GM12878 (cell line): ENCODE results near the gene PEX6. TPM values are rescaled to one million over a fixed set of nuclear protein-coding genes. Genes with fewer than 3 reads are reported as not detected.

ENCODE experiments used
- BCL3 ChIP-seq: IDR thresholded peaks from 2 replicates; pipeline ENCODE4 v1.6.1; 2011; ENCODE audit warnings: borderline replicate concordance, low read depth, mild to moderate bottlenecking, moderate library complexity, low read length; ENCODE audit not compliant: insufficient read depth, poor library complexity, severe bottlenecking
- DPF2 ChIP-seq: fragments of 450-650 bp; IDR thresholded peaks from 2 replicates; pipeline ENCODE4 v1.6.1; 2017; ENCODE audit warnings: mild to moderate bottlenecking
- EED ChIP-seq: sonication (generic); IDR thresholded peaks from 2 replicates; pipeline ENCODE4 v1.6.1; 2016; ENCODE audit warnings: antibody characterized with exemption, low read depth
- ETV6 ChIP-seq, 2 experiments: fragments of 450-650 bp in 1 of 2; IDR thresholded peaks in 1 of 2; conservative IDR thresholded peaks in 1 of 2; 2 replicates each; pipeline ENCODE4 v1.6.1; 2014; ENCODE audit warnings: antibody characterized with exemption in 1 of 2, borderline replicate concordance in 1 of 2, low read depth in 1 of 2, mild to moderate bottlenecking in 1 of 2, moderate library complexity in 1 of 2
- IKZF1 ChIP-seq: fragments of 450-650 bp; conservative IDR thresholded peaks from 2 replicates; pipeline ENCODE4 v1.6.1; 2017; ENCODE audit warnings: antibody characterized with exemption, mild to moderate bottlenecking
- KLF5 ChIP-seq: fragments of 450-650 bp; IDR thresholded peaks from 2 replicates; pipeline ENCODE4 v1.6.1; 2014; ENCODE audit warnings: mild to moderate bottlenecking; ENCODE audit not compliant: partially characterized antibody
- NFYB ChIP-seq: IDR thresholded peaks from 2 replicates; pipeline ENCODE4 v1.6.1; 2011; ENCODE audit warnings: low read depth, mild to moderate bottlenecking, low read length, improper control_type of control experiment, moderate library complexity; ENCODE audit not compliant: insufficient read depth
- NR2C2 ChIP-seq: IDR thresholded peaks from 2 replicates; pipeline ENCODE4 v1.6.1; 2011; ENCODE audit warnings: borderline replicate concordance, low read depth; ENCODE audit not compliant: control insufficient read depth, insufficient read length
- NRF1 ChIP-seq: conservative IDR thresholded peaks from 2 replicates; pipeline ENCODE4 v1.6.1; 2011; ENCODE audit warnings: mild to moderate bottlenecking, low read depth, low read length, improper control_type of control experiment
- POU2F2 ChIP-seq: IDR thresholded peaks from 3 replicates; pipeline ENCODE4 v1.6.1; 2011; ENCODE audit warnings: low read depth, mild to moderate bottlenecking, low read length, borderline replicate concordance
- PRDM15 ChIP-seq: fragments of 450-650 bp; formaldehyde crosslinking; IDR thresholded peaks from 2 replicates; pipeline ENCODE4 v1.4.0; 2020; ENCODE audit warnings: mild to moderate bottlenecking, moderate library complexity
- RAD51 ChIP-seq: fragments of 450-650 bp; IDR thresholded peaks from 2 replicates; pipeline ENCODE4 v1.6.1; 2016; ENCODE audit warnings: moderate library complexity, mild to moderate bottlenecking, inconsistent platforms
- STAT1 ChIP-seq: fragments of 450-650 bp; conservative IDR thresholded peaks from 2 replicates; pipeline ENCODE4 v1.6.1; 2014; ENCODE audit warnings: antibody characterized with exemption, mild to moderate bottlenecking
- TCF12 ChIP-seq: IDR thresholded peaks from 2 replicates; pipeline ENCODE4 v1.6.1; 2011; ENCODE audit warnings: low read depth, mild to moderate bottlenecking, low read length
- ZNF207 ChIP-seq: fragments of 450-650 bp; IDR thresholded peaks from 2 replicates; pipeline ENCODE4 v1.6.1; 2014; ENCODE audit warnings: antibody characterized with exemption, mild to moderate bottlenecking, borderline replicate concordance
- ZNF274 ChIP-seq: IDR thresholded peaks from one replicate; pipeline ENCODE4 v1.8.0; 2011; ENCODE audit not compliant: insufficient read length, insufficient read depth
- polyA plus RNA-seq, 11 experiments: library from polyadenylated mRNA; depleted of rRNA in 4 of 11; unstranded in 6 of 11; stranded (reverse) in 5 of 11; fragments of >200 nt; fragmentation: Nextera tagmentation in 4 of 11; fragmentation: Illumina TruSeq in 1 of 11; extraction: Ambion mirVana in 4 of 11; extraction: Trizol in 1 of 11; gene quantifications; 1 replicate in 1 of 11; 2 replicates in 10 of 11; pipeline versions ENCODE4 v1.2.1 to v1.2.3, GENCODE V29; 2011 to 2016; ENCODE audit warnings: inconsistent platforms in 2 of 11, missing spikeins in 2 of 11, low read depth in 1 of 11
- total RNA-seq, 4 experiments: library from RNA; depleted of rRNA in 3 of 4; stranded (reverse); fragments of >200 nt in 3 of 4; fragmentation: Illumina TruSeq in 1 of 4; extraction: Trizol in 1 of 4; gene quantifications; 2 replicates each; pipeline versions ENCODE4 v1.2.1 to v1.2.3, GENCODE V29; 2013 to 2021
- TF ChIP-seq, protein P1 (sequence below): IDR thresholded peaks from 2 replicates; pipeline ENCODE4 v1.6.1; 2011; ENCODE audit warnings: low read depth, low read length, improper control_type of control experiment, borderline replicate concordance

PEX6 gene
- total and polyA plus RNA-seq, 10 of the 15 experiments (the other 5 are each of a cell fraction or from before 2014, with no cell fraction given), result 0.39 to 21.1 (median 7.8) TPM

DNA sequence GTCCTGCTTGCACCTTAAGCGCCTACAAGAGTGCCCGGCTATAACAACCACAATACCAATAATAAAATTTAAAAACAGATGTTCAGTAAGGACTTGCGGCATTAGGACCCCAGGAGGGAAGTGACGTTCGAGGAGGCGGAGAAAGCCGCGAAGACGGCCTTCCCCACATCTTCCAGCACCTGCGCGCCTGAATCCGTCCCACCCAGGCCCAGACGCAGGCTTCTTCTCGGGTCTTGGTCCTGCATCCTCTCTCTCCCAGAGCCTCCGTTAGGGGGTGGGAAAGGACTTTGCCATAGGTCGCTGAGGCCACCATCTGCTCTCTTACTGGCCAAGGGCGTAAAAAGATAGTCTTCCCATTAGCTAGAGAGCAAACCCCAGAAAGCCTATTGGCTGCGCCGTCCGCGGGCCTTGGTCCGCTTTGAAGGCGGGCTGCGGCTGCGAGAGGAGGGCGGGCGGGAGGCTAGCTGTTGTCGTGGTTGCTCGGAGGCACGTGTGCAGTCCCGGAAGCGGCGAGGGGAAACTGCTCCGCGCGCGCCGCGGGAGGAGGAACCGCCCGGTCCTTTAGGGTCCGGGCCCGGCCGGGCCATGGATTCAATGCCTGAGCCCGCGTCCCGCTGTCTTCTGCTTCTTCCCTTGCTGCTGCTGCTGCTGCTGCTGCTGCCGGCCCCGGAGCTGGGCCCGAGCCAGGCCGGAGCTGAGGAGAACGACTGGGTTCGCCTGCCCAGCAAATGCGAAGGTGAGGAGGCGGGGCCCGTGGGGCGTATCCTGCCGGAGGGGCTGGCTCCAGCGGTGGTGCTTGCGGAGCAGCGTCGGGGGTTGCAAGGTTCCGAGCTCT, 49.8 kb downstream of the PEX6 start, which contains the start of gene CNPY3 (continued):
- TF ChIP-seq BCL3 (no peak), RAD51 (peak; percentile 78), NR2C2 (no peak), KLF5 (peak; percentile 6), ZNF274 (no peak), PRDM15 (CRISPR knock-in tag) (no peak), POU2F2 (peak; percentile 24; the same call in 2 of the 3 replicates), STAT1 (no peak), NRF1 (peak; percentile 45), NFYB (peak; percentile 100), DPF2 (no peak; the same call in 1 of the 2 replicates), ETV6 (conservative IDR thresholded peaks at IDR 0.05 in 1 of 2, IDR thresholded peaks at IDR 0.05 in 1 of 2; ENCODE audit: borderline replicate concordance in 1 of 2, low read depth in 1 of 2) (peak in 1 of 2 experiments; percentile 64; a peak in 2 of 4 replicates), IKZF1 (peak; percentile 86), TCF12 (no peak), EED (peak; percentile 65), ZNF207 (0 out of 2 replicates have a peak, but pooled peaks have one; percentile 32)
- TF ChIP-seq, protein P1, sequence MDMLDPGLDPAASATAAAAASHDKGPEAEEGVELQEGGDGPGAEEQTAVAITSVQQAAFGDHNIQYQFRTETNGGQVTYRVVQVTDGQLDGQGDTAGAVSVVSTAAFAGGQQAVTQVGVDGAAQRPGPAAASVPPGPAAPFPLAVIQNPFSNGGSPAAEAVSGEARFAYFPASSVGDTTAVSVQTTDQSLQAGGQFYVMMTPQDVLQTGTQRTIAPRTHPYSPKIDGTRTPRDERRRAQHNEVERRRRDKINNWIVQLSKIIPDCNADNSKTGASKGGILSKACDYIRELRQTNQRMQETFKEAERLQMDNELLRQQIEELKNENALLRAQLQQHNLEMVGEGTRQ, result peak; percentile 56
